Activated T-helper 2 cell treated with anti-CD3 and anti-CD28 coated beads, Interferon-gamma antibody, Interleukin-2, Interleukin-4, amounts not matched to agents 10 μg/mL and 5 μg/mL and 100 μg/mL, durations not matched to agents 14 hours and 24 hours and 36 hours (primary cell): Measurements from ENCODE around the gene XYLT1. TPM values are rescaled to one million over a fixed set of nuclear protein-coding genes. Genes with fewer than 3 reads are reported as not detected.

ENCODE experiments used
- DNase-seq: peaks from one replicate; pipeline ENCODE4 v3.0.0; 2021; ENCODE audit warnings: low spot score
- H3K27ac Mint-ChIP-seq: one replicate; pipeline ENCODE4 v1.8.0; 2021; ENCODE audit warnings: mixed read lengths
- H3K27me3 Mint-ChIP-seq: one replicate; pipeline ENCODE4 v1.8.0; 2021; ENCODE audit warnings: low read depth, mixed read lengths
- H3K36me3 Mint-ChIP-seq: one replicate; pipeline ENCODE4 v1.8.0; 2021; ENCODE audit warnings: low read depth, mixed read lengths
- H3K4me1 Mint-ChIP-seq: one replicate; pipeline ENCODE4 v1.8.0; 2021; ENCODE audit warnings: low read depth, mixed read lengths
- H3K4me3 Mint-ChIP-seq: one replicate; pipeline ENCODE4 v1.8.0; 2021; ENCODE audit warnings: low read depth, mild to moderate bottlenecking, moderate library complexity, mixed read lengths
- H3K9me3 Mint-ChIP-seq: one replicate; pipeline ENCODE4 v1.8.0; 2021; ENCODE audit warnings: mixed read lengths
- intact Hi-C: fragments of 100-400 bp; cut with micrococcal nuclease; formaldehyde crosslinking; loops from one replicate; pipeline ENCODE4 v1.15.1; 2023
- total RNA-seq: library from RNA; stranded (reverse); gene quantifications from 2 replicates; pipeline ENCODE4 v1.2.3, GENCODE V29; 2022

The XYLT1 gene
- total RNA-seq, 1 donor from 2014 or later: 18.9 TPM

GRCh38 chr16:17144431-17144830 lies 326.3 kb downstream of the XYLT1 start:
- H3K4me1 Mint-ChIP-seq: no peaks in the 10 kb centered on the region
- no peaks in the 10 kb centered on the region for H3K9me3 Mint-ChIP-seq
- no peak overlapping the region for H3K4me3 Mint-ChIP-seq
- H3K27ac Mint-ChIP-seq: no peak overlapping the region
- intact Hi-C loops: no loop called here
- DNase-seq: no peak
- peaks cover 14% of the 10 kb centered on the region for H3K36me3 Mint-ChIP-seq
- H3K27me3 Mint-ChIP-seq: no peaks in the 10 kb centered on the region

GRCh38 chr16:17143546-17144419 lies 327.0 kb downstream of the XYLT1 start:
- no peak overlapping the region for H3K4me3 Mint-ChIP-seq
- H3K27ac Mint-ChIP-seq: no peak overlapping the region

GRCh38 chr16:17138801-17139200 lies 332.0 kb downstream of the XYLT1 start:
- H3K4me3 Mint-ChIP-seq: no peak overlapping the region
- no peak overlapping the region for H3K27ac Mint-ChIP-seq
- H3K36me3 Mint-ChIP-seq: peaks cover 46% of the 10 kb centered on the region
- no peaks in the 10 kb centered on the region for H3K27me3 Mint-ChIP-seq
- intact Hi-C loops: no loop called here
- DNase-seq: no peak
- H3K9me3 Mint-ChIP-seq: no peaks in the 10 kb centered on the region
- no peaks in the 10 kb centered on the region for H3K4me1 Mint-ChIP-seq

More at GRCh38 chr16:17143546-17144419, 327.0 kb downstream of the XYLT1 start:
- H3K9me3 Mint-ChIP-seq: no peaks in the 10 kb centered on the region
- H3K27me3 Mint-ChIP-seq: no peaks in the 10 kb centered on the region
- H3K36me3 Mint-ChIP-seq: peaks cover 18% of the 10 kb centered on the region
- DNase-seq: no peak
- intact Hi-C loops: no loop called here
- H3K4me1 Mint-ChIP-seq: no peaks in the 10 kb centered on the region

- Mint-ChIP-seq H3K4me3 (no peak overlapping the region), H3K4me1 (peaks cover 7% of the 10 kb centered on the region), H3K36me3 (peaks cover 66% of the 10 kb centered on the region), H3K27me3 (no peaks in the 10 kb centered on the region), H3K9me3 (no peaks in the 10 kb centered on the region), H3K27ac (no peak overlapping the region)
- no peak for DNase-seq
- intact Hi-C loops: no loop called here
Measured at GRCh38 chr16:17135439-17135838, 335.3 kb downstream of the XYLT1 start.

- DNase-seq: no peak
- H3K27ac Mint-ChIP-seq: no peak overlapping the region
- H3K27me3 Mint-ChIP-seq: no peaks in the 10 kb centered on the region
- intact Hi-C loops: no loop called here
- H3K4me3 Mint-ChIP-seq: no peak overlapping the region
- no peaks in the 10 kb centered on the region for H3K9me3 Mint-ChIP-seq
- H3K36me3 Mint-ChIP-seq: peaks cover 60% of the 10 kb centered on the region
- H3K4me1 Mint-ChIP-seq: peaks cover 9% of the 10 kb centered on the region
Measured at GRCh38 chr16:17134586-17134985, 336.2 kb downstream of the XYLT1 start.

- Mint-ChIP-seq H3K4me1 (peaks cover 9% of the 10 kb centered on the region), H3K9me3 (no peaks in the 10 kb centered on the region), H3K36me3 (peaks cover 55% of the 10 kb centered on the region), H3K4me3 (no peak overlapping the region), H3K27ac (no peak overlapping the region), H3K27me3 (no peaks in the 10 kb centered on the region)
- intact Hi-C loops: no loop called here
- no peak for DNase-seq
Measured at GRCh38 chr16:17133851-17134250, 336.9 kb downstream of the XYLT1 start.

GRCh38 chr16:17131351-17131750 lies 339.4 kb downstream of the XYLT1 start:
- Mint-ChIP-seq H3K27ac (no peak overlapping the region), H3K9me3 (no peaks in the 10 kb centered on the region), H3K4me1 (peaks cover 9% of the 10 kb centered on the region)

GRCh38 chr16:17130733-17131132 lies 340.0 kb downstream of the XYLT1 start:
- Mint-ChIP-seq H3K27me3 (no peaks in the 10 kb centered on the region), H3K27ac (peak overlapping the region; percentile 56), H3K36me3 (peaks cover 60% of the 10 kb centered on the region), H3K4me1 (peaks cover 9% of the 10 kb centered on the region), H3K9me3 (peaks cover 3% of the 10 kb centered on the region), H3K4me3 (no peak overlapping the region)
- intact Hi-C loops: no loop called here
- DNase-seq: no peak

More at GRCh38 chr16:17131351-17131750, 339.4 kb downstream of the XYLT1 start:
- Mint-ChIP-seq H3K4me3 (no peak overlapping the region), H3K27me3 (no peaks in the 10 kb centered on the region), H3K36me3 (peaks cover 54% of the 10 kb centered on the region)
- intact Hi-C loops: no loop called here
- DNase-seq: no peak

GRCh38 chr16:17129971-17130370 lies 340.8 kb downstream of the XYLT1 start:
- peaks cover 10% of the 10 kb centered on the region for H3K9me3 Mint-ChIP-seq
- H3K27ac Mint-ChIP-seq: no peak overlapping the region
- H3K4me1 Mint-ChIP-seq: peaks cover 9% of the 10 kb centered on the region
- peaks cover 68% of the 10 kb centered on the region for H3K36me3 Mint-ChIP-seq
- H3K4me3 Mint-ChIP-seq: no peak overlapping the region
- intact Hi-C loops: no loop called here
- no peak for DNase-seq
- no peaks in the 10 kb centered on the region for H3K27me3 Mint-ChIP-seq

GRCh38 chr16:17128791-17129190 lies 342.0 kb downstream of the XYLT1 start:
- H3K27me3 Mint-ChIP-seq: no peaks in the 10 kb centered on the region
- H3K9me3 Mint-ChIP-seq: peaks cover 21% of the 10 kb centered on the region
- peaks cover 75% of the 10 kb centered on the region for H3K36me3 Mint-ChIP-seq
- intact Hi-C loops: no loop called here
- no peak overlapping the region for H3K27ac Mint-ChIP-seq
- DNase-seq: no peak
- H3K4me3 Mint-ChIP-seq: no peak overlapping the region
- H3K4me1 Mint-ChIP-seq: peaks cover 9% of the 10 kb centered on the region

- H3K4me3 Mint-ChIP-seq: no peak overlapping the region
- no peaks in the 10 kb centered on the region for H3K27me3 Mint-ChIP-seq
- H3K4me1 Mint-ChIP-seq: peaks cover 8% of the 10 kb centered on the region
- no peak for DNase-seq
- H3K9me3 Mint-ChIP-seq: peaks cover 28% of the 10 kb centered on the region
- H3K27ac Mint-ChIP-seq: no peak overlapping the region
- intact Hi-C loops: no loop called here
- H3K36me3 Mint-ChIP-seq: peaks cover 77% of the 10 kb centered on the region
Measured at GRCh38 chr16:17126156-17126555, 344.6 kb downstream of the XYLT1 start.

- Mint-ChIP-seq H3K36me3 (peaks cover 76% of the 10 kb centered on the region), H3K27me3 (no peaks in the 10 kb centered on the region), H3K27ac (no peak overlapping the region), H3K4me1 (peaks cover 4% of the 10 kb centered on the region), H3K9me3 (peaks cover 28% of the 10 kb centered on the region), H3K4me3 (no peak overlapping the region)
- DNase-seq: no peak
- intact Hi-C loops: no loop called here
Measured at GRCh38 chr16:17125671-17126070, 345.1 kb downstream of the XYLT1 start.

- peaks cover 4% of the 10 kb centered on the region for H3K9me3 Mint-ChIP-seq
- H3K36me3 Mint-ChIP-seq: peaks cover 41% of the 10 kb centered on the region
- intact Hi-C loops: no loop called here
- H3K4me1 Mint-ChIP-seq: no peaks in the 10 kb centered on the region
- H3K27me3 Mint-ChIP-seq: no peaks in the 10 kb centered on the region
- H3K27ac Mint-ChIP-seq: no peak overlapping the region
- no peak overlapping the region for H3K4me3 Mint-ChIP-seq
- no peak for DNase-seq
Measured at GRCh38 chr16:17117906-17118577, 352.7 kb downstream of the XYLT1 start.
